ENCODE data around the gene NMUR2.

NMUR2 gene

DNA sequence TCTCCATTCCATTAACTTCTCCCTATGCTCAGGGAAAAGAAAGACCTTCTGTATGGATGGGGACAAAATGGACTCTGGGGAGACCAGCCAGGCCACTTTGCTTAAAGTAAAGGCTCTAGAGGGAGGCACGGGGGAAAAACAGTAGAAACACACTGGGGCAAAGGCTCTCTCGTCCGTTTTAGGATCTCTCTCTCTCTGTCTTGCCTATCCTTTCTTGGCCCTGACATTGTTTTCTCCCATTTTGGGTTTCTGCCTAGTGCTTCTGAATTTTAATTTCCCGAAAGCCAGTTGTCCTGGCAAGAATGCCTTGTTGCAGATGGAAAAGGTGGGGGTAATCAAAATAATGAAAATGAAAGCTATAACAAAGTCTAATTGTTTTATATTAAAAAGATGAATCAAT, 28.2 kb downstream of the NMUR2 start:
- DNase-seq: peak in 17 of 42 donors; percentile 4 to 70 (median 22)
- intact Hi-C loops (cut with DNase I): loop anchor here (10.0 kb wide), 1 partner anchor 128 kb away; no protein-coding TSS in a partner anchor

DNA sequence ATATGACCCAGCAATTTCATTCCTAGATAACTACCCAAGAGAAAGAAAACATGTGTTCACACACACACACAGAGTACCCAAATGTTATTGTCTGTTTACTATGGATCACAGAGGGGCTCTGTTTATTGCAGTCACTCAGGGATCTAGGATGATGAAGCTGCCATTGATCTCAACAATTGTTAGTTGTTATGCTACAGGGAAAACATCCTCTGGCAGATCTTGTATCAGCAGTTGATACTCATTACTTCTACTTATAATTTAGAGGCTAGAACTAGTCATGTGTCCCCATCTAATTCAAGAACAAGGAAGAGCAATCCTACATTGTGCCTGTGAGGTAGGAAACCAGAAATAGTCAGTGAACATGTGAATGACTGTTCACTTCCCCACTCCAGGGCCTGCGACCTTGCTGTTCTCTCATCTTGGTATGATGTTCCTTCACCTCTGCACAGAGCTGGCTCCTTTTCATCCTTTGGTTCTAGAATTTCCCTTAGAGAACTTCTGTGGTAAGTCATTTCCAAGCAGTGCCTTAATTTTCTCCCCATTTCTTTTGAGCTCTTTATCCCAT, 30.3 kb downstream of the NMUR2 start:
- intact Hi-C loops (cut with DNase I): loop anchor here (10.0 kb wide), 1 partner anchor 130 kb away; no protein-coding TSS in a partner anchor
- DNase-seq: peak in 3 of 42 donors; percentile 28 to 49 (median 49)

GRCh38 chr5:152372875-152373274, 32.2 kb downstream of the NMUR2 start:
- intact Hi-C loops (cut with DNase I): loop anchor here (10.0 kb wide), 1 partner anchor 132 kb away; no protein-coding TSS in a partner anchor
- DNase-seq: no peak

GRCh38 chr5:152369298-152369697, 35.8 kb downstream of the NMUR2 start:
- intact Hi-C loops (cut with DNase I): no loop called here
- DNase-seq: no peak

- DNase-seq: no peak
- intact Hi-C loops (cut with DNase I): no loop called here
Measured at GRCh38 chr5:152367554-152367953, 37.5 kb downstream of the NMUR2 start.

- no peak for DNase-seq
- intact Hi-C loops (cut with DNase I): no loop called here
Measured at GRCh38 chr5:152366716-152367115, 38.4 kb downstream of the NMUR2 start.

GRCh38 chr5:152364899-152365298, 40.2 kb downstream of the NMUR2 start:
- intact Hi-C loops (cut with DNase I): no loop called here
- no peak for DNase-seq

DNA sequence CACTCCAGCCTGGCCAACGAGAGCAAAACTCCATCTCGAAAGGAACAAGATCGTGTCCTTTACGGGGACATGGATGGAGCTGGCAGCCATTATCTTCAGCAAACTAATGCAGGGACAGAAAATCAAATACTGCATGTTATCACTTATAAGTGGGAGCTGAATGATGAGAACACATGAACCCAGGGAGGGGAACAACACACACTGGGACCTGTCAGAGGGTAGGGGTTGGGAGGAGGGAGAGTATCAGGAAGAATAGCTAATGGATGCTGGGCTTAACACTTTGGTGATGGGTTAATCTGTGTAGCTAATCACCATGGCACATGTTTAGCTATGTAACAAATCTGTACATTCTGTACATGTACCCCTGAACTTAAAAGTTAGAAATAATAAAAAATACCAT, 40.9 kb downstream of the NMUR2 start:
- intact Hi-C loops (cut with DNase I): no loop called here
- no peak for DNase-seq

DNA sequence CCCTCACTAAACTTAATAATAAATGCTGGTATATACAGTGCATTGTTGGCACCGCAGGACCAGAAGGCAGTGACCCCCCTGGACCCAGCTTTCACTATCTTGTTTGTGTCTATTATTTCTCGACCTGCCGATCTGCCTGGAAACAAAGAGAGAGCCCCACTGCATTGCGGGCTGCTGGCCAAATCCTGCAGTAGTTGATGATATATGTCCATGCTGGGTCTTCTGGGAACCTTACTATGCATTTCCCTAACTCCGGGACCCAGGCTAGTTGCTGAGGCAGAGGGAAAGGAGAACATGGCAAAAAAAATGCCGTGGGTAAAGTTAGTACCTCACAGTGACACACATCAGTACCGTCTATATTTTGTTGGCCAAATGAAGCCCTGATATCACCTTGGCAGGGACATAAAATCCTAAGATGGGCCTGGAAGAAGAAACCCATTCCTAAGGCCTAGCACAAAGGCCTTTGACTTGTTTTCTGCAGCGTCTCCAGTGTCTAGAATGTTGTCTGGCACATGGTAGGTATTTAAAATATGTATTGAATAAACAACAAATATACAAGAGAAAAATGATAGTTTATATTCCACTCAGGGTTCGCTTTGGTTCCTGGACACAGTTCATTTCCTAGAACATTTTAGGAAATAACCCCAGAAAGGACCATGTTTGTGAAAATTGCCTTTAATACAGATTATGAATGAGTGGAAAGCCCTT, 46.1 kb downstream of the NMUR2 start:
- DNase-seq: no peak
- intact Hi-C loops (cut with DNase I): no loop called here

- intact Hi-C loops (cut with DNase I): no loop called here
- DNase-seq: no peak
Measured at GRCh38 chr5:152356506-152356905, 48.6 kb downstream of the NMUR2 start.

DNA sequence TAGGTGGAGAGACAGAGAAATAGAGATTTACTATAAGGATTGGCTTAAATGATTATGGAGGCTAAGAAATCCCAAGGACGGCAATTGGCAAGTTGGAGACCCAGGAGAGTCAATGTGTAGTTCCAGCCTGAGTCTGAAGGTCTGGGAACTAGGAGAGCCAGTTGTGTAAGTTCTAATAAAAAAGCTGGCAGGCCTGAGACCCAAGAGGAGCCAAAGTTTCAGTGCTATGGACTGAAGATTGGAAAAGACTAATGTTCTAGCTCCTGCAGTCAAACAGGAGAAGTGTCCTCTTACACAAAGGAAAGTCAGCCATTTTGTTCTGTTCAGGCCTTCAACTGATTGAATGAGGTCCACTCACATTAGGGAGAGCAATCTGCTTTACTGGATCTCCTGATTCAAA, 50.0 kb downstream of the NMUR2 start:
- no peak for DNase-seq
- intact Hi-C loops (cut with DNase I): no loop called here

GRCh38 chr5:152353001-152353400, 52.1 kb downstream of the NMUR2 start:
- DNase-seq: no peak
- intact Hi-C loops (cut with DNase I): no loop called here

- DNase-seq: peak; percentile 39 to 84 (median 68)
- intact Hi-C loops (cut with DNase I): no loop called here
Measured at GRCh38 chr5:152349683-152350526, 55.2 kb downstream of the NMUR2 start.

Measured in head of caudate nucleus (tissue), 42 donors.